PFSK-1 (cell line): ENCODE measurements around the gene NDFIP2.

Source experiments
- POLR2AphosphoS5 ChIP-seq: IDR thresholded peaks from 2 replicates; pipeline ENCODE4 v1.6.1; 2012; ENCODE audit warnings: low read depth, mild to moderate bottlenecking, control low read depth, low read length, moderate library complexity
- REST ChIP-seq, 2 experiments: IDR thresholded peaks; 2 replicates each; pipeline versions ENCODE4 v1.6.1 to v1.8.0; 2011 to 2012; ENCODE audit warnings: low read depth in 2 of 2, low read length in 2 of 2, control low read depth in 1 of 2, inconsistent platforms in 1 of 2, mild to moderate bottlenecking in 1 of 2, moderate library complexity in 1 of 2; ENCODE audit not compliant: insufficient read depth in 1 of 2
- SIN3A ChIP-seq: IDR thresholded peaks from 2 replicates; pipeline ENCODE4 v1.6.1; 2012; ENCODE audit warnings: mild to moderate bottlenecking, low read length, moderate library complexity, borderline replicate concordance; ENCODE audit not compliant: insufficient read depth
- TAF1 ChIP-seq: IDR thresholded peaks from 2 replicates; pipeline ENCODE4 v1.6.1; 2012; ENCODE audit warnings: low read length, control low read depth, borderline replicate concordance; ENCODE audit not compliant: insufficient read depth

- TF ChIP-seq POLR2AphosphoS5 (peak; percentile 34; the same call in 1 of the 2 replicates), TAF1 (no peak), SIN3A (no peak), REST (IDR thresholded peaks at IDR 0.05; ENCODE audit: insufficient read depth in 1 of 2, low read depth in 2 of 2, low read length in 2 of 2) (no peak)
Observed at GRCh38 chr13:79480954-79481684, at the start of gene NDFIP2.
